Posterior cingulate gyrus (tissue), 11 donors: ENCODE measurements around the gene MRPS33.
A peak's percentile ranks its signal among the peaks of the same experiment; 100 is the strongest.

ENCODE experiments used
- DNase-seq, 10 donors: peaks; one replicate each; pipeline versions ENCODE4 v3.0.0 to v3.0.0-alpha.2; 2020 to 2021; ENCODE audit warnings: mixed read lengths in 3 of 10
- intact Hi-C: fragments of 100-400 bp; cut with DNase I; formaldehyde crosslinking; loops from one replicate; pipeline ENCODE4 v1.15.1; 2023

The MRPS33 gene

GRCh38 chr7:141013345-141013715 is 1.4 kb downstream of the MRPS33 start:
- DNase-seq, result no peak
- intact Hi-C loops, result loop anchor here (5.0 to 10.0 kb wide), 3 partner anchors 336 to 639 kb away; partner anchors contain the start of gene MKRN1

- DNase-seq, result no peak
- intact Hi-C loops, result loop anchor here (1.0 to 10.0 kb wide), 4 partner anchors 202 to 639 kb away; partner anchors contain the start of gene MKRN1
Observed at GRCh38 chr7:141012696-141013344, 1.9 kb downstream of the MRPS33 start.

GRCh38 chr7:141012044-141012685 is 2.6 kb downstream of the MRPS33 start:
- intact Hi-C loops, result loop anchor here (1.0 to 10.0 kb wide), 4 partner anchors 201 to 640 kb away; partner anchors contain the start of gene MKRN1
- DNase-seq, result peak in 9 of 10 donors; percentile 24 to 90 (median 58)

GRCh38 chr7:141011443-141011842 is 3.3 kb downstream of the MRPS33 start:
- intact Hi-C loops, result loop anchor here (5.0 to 10.0 kb wide), 3 partner anchors 334 to 641 kb away; partner anchors contain the start of gene MKRN1

GRCh38 chr7:141003172-141004065 is 11.3 kb downstream of the MRPS33 start:
- intact Hi-C loops, result no loop called here
- DNase-seq, result no peak

More at GRCh38 chr7:141011443-141011842, 3.3 kb downstream of the MRPS33 start:
- DNase-seq, result no peak

- intact Hi-C loops, result no loop called here
- no peak for DNase-seq
Observed at GRCh38 chr7:141001546-141001945, 13.2 kb downstream of the MRPS33 start.

GRCh38 chr7:141001122-141001521 is 13.6 kb downstream of the MRPS33 start:
- DNase-seq, result no peak
- intact Hi-C loops, result no loop called here

GRCh38 chr7:140998715-140999114 is 16.0 kb downstream of the MRPS33 start:
- intact Hi-C loops, result no loop called here

GRCh38 chr7:140992422-140992821 is 22.3 kb downstream of the MRPS33 start:
- intact Hi-C loops, result no loop called here
- DNase-seq, result no peak

More at GRCh38 chr7:140998715-140999114, 16.0 kb downstream of the MRPS33 start:
- no peak for DNase-seq

GRCh38 chr7:140990193-140990962 is 24.4 kb downstream of the MRPS33 start:
- DNase-seq, result no peak

GRCh38 chr7:140989068-140989467 is 25.7 kb downstream of the MRPS33 start:
- no peak for DNase-seq
- intact Hi-C loops, result no loop called here

More at GRCh38 chr7:140990193-140990962, 24.4 kb downstream of the MRPS33 start:
- intact Hi-C loops, result no loop called here

- no peak for DNase-seq
- intact Hi-C loops, result no loop called here
Observed at GRCh38 chr7:140983802-140984201, 30.9 kb downstream of the MRPS33 start.

GRCh38 chr7:140982508-140982907 is 32.2 kb downstream of the MRPS33 start:
- intact Hi-C loops, result no loop called here
- no peak for DNase-seq

- DNase-seq, result no peak
- intact Hi-C loops, result no loop called here
Observed at GRCh38 chr7:140981951-140982350, 32.8 kb downstream of the MRPS33 start.

GRCh38 chr7:140977741-140978140 is 37.0 kb downstream of the MRPS33 start:
- DNase-seq, result no peak
- intact Hi-C loops, result no loop called here

GRCh38 chr7:140972876-140973829 is 41.6 kb downstream of the MRPS33 start:
- DNase-seq, result no peak
- intact Hi-C loops, result no loop called here

GRCh38 chr7:140972344-140972743 is 42.4 kb downstream of the MRPS33 start:
- intact Hi-C loops, result no loop called here
- no peak for DNase-seq

GRCh38 chr7:140967438-140967837 is 47.3 kb downstream of the MRPS33 start:
- intact Hi-C loops, result no loop called here

More at GRCh38 chr7:140967438-140967837, 47.3 kb downstream of the MRPS33 start:
- no peak for DNase-seq
